ENCODE measurements around the gene KLK2. TPM values are rescaled to one million over a fixed set of nuclear protein-coding genes. Genes with fewer than 3 reads are reported as not detected.

KLK2 gene
- polyA plus RNA-seq, 1 donor (not counting 4 experiments of a cell fraction or from before 2014, with no cell fraction given), result 0.07 TPM

DNA sequence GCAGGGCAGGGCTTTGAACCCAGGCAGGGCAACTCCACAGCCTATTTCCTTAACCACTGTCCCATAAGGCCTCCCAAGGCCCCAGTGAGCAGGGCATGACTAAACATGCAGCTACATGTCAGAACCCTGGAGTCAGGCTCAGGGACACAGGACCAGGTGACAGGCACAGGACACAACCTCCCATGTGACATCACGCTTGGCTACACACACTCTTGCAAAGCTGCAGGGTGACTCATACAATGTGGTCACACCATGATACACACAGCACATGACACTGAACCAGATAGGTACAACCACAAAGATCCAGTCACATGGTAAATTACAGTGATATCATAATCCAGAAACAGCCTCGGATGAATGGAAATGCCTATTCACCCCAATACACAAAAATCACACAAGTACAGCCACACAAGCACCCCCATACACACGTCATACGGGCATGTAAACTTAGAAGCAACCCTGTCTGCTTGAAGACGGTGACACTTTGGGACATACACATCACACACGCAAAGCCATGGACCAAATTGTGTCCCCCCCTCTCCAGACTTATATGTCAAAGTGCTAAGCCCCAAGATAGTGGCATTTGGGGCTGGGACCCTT, 23.5 kb downstream of the KLK2 start:
- H3K4me2 ChIP-seq (ENCODE audit: control insufficient read depth, extremely low read depth, insufficient read depth, low read depth, low read length), result no peak overlapping the region
- H3K9ac ChIP-seq (ENCODE audit: control insufficient read depth, extremely low read depth, insufficient read depth, low read length), result no peak overlapping the region
- no peaks in the 10 kb centered on the region for H3K27me3 ChIP-seq (ENCODE audit: control insufficient read depth, extremely low read depth, insufficient read depth, low read length)
- H3K4me3 ChIP-seq (ENCODE audit: control insufficient read depth in 2 of 3, extremely low read depth in 1 of 3, insufficient read depth in 2 of 3, low read depth in 1 of 3, low read length in 3 of 3), result no peak overlapping the region
- dilution Hi-C loops (cut with MboI; ENCODE audit: extremely low pct_ligation_motif_present, low sequenced_read_pairs), result no loop called here
- H3K9me1 ChIP-seq (ENCODE audit: control insufficient read depth, extremely low read depth, insufficient read depth, low read length), result no peaks in the 10 kb centered on the region
- H3K79me2 ChIP-seq (ENCODE audit: control insufficient read depth, insufficient read depth, low read length), result no peaks in the 10 kb centered on the region
- H2AFZ ChIP-seq (ENCODE audit: control insufficient read depth, low read length), result no peak overlapping the region
- no peaks in the 10 kb centered on the region for H3K36me3 ChIP-seq (ENCODE audit: control insufficient read depth in 2 of 2, extremely low read depth in 1 of 2, insufficient read depth in 2 of 2, low read length in 2 of 2)
- TF ChIP-seq EZH2 (IDR thresholded peaks at IDR 0.05; ENCODE audit: low read length), result no peak
- peaks cover 9% of the 10 kb centered on the region for H3K4me1 ChIP-seq (ENCODE audit: control insufficient read depth, extremely low read depth, insufficient read depth, low read length)
- H3K27ac ChIP-seq (ENCODE audit: control insufficient read depth, insufficient read depth, low read length), result no peak overlapping the region
- DNase-seq (ENCODE audit: low read depth, low spot score) (peak; percentile 97), FAIRE-seq (peak; percentile 84)
- H3K9me3 ChIP-seq (ENCODE audit: control insufficient read depth, low read depth, low read length), result no peaks in the 10 kb centered on the region
- H4K20me1 ChIP-seq (ENCODE audit: control insufficient read depth, extremely low read depth, insufficient read depth, low read length), result no peaks in the 10 kb centered on the region

DNA sequence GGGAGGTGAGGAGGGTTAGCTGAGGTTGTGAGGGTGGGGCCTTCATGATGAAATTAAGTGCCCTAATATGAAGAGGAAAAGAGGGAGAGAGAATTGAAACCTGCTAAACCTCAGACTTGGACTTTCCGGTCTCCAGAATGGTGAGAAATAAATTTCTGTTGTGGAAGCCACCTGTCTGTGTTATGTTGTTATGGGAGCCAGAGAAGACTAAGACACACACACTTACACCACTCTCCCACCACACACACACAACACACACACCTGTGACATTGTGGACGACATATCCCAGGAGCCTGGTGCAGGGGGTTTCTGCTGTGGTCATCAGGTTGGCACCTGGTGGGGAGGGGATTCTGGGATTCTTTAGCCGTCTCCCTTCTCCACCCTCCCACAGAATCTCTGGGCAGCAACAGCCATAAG, 24.0 kb downstream of the KLK2 start:
- no peaks in the 10 kb centered on the region for H3K79me2 ChIP-seq (ENCODE audit: control insufficient read depth, insufficient read depth, low read length)
- no peak overlapping the region for H3K4me3 ChIP-seq (ENCODE audit: control insufficient read depth in 2 of 3, extremely low read depth in 1 of 3, insufficient read depth in 2 of 3, low read depth in 1 of 3, low read length in 3 of 3)
- no peak overlapping the region for H3K27ac ChIP-seq (ENCODE audit: control insufficient read depth, insufficient read depth, low read length)
- FAIRE-seq (no peak), DNase-seq (ENCODE audit: low read depth, low spot score) (no peak)
- dilution Hi-C loops (cut with MboI; ENCODE audit: extremely low pct_ligation_motif_present, low sequenced_read_pairs), result no loop called here
- H3K4me2 ChIP-seq (ENCODE audit: control insufficient read depth, extremely low read depth, insufficient read depth, low read depth, low read length), result no peak overlapping the region
- no peaks in the 10 kb centered on the region for H3K9me3 ChIP-seq (ENCODE audit: control insufficient read depth, low read depth, low read length)
- no peak overlapping the region for H2AFZ ChIP-seq (ENCODE audit: control insufficient read depth, low read length)
- no peak overlapping the region for H3K9ac ChIP-seq (ENCODE audit: control insufficient read depth, extremely low read depth, insufficient read depth, low read length)
- H3K27me3 ChIP-seq (ENCODE audit: control insufficient read depth, extremely low read depth, insufficient read depth, low read length), result no peaks in the 10 kb centered on the region
- H3K9me1 ChIP-seq (ENCODE audit: control insufficient read depth, extremely low read depth, insufficient read depth, low read length), result no peaks in the 10 kb centered on the region
- H4K20me1 ChIP-seq (ENCODE audit: control insufficient read depth, extremely low read depth, insufficient read depth, low read length), result no peaks in the 10 kb centered on the region
- H3K4me1 ChIP-seq (ENCODE audit: control insufficient read depth, extremely low read depth, insufficient read depth, low read length), result peaks cover 9% of the 10 kb centered on the region
- H3K36me3 ChIP-seq (ENCODE audit: control insufficient read depth in 2 of 2, extremely low read depth in 1 of 2, insufficient read depth in 2 of 2, low read length in 2 of 2), result no peaks in the 10 kb centered on the region
- TF ChIP-seq EZH2 (IDR thresholded peaks at IDR 0.05; ENCODE audit: low read length), result no peak
- TF ChIP-seq, protein P1, sequence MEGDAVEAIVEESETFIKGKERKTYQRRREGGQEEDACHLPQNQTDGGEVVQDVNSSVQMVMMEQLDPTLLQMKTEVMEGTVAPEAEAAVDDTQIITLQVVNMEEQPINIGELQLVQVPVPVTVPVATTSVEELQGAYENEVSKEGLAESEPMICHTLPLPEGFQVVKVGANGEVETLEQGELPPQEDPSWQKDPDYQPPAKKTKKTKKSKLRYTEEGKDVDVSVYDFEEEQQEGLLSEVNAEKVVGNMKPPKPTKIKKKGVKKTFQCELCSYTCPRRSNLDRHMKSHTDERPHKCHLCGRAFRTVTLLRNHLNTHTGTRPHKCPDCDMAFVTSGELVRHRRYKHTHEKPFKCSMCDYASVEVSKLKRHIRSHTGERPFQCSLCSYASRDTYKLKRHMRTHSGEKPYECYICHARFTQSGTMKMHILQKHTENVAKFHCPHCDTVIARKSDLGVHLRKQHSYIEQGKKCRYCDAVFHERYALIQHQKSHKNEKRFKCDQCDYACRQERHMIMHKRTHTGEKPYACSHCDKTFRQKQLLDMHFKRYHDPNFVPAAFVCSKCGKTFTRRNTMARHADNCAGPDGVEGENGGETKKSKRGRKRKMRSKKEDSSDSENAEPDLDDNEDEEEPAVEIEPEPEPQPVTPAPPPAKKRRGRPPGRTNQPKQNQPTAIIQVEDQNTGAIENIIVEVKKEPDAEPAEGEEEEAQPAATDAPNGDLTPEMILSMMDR (optimal IDR thresholded peaks at IDR 0.05 in 1 of 3, IDR thresholded peaks at IDR 0.05 in 1 of 3, conservative IDR thresholded peaks at IDR 0.05 in 1 of 3; ENCODE audit: extremely low read depth in 1 of 3, insufficient read depth in 2 of 3, low read length in 3 of 3), result no peak

GRCh38 chr19:50897612-50898011, 24.4 kb downstream of the KLK2 start:
- H3K4me3 ChIP-seq (ENCODE audit: control insufficient read depth in 2 of 3, extremely low read depth in 1 of 3, insufficient read depth in 2 of 3, low read depth in 1 of 3, low read length in 3 of 3), result no peak overlapping the region
- H4K20me1 ChIP-seq (ENCODE audit: control insufficient read depth, extremely low read depth, insufficient read depth, low read length), result no peaks in the 10 kb centered on the region
- H3K79me2 ChIP-seq (ENCODE audit: control insufficient read depth, insufficient read depth, low read length), result no peaks in the 10 kb centered on the region
- H3K9me3 ChIP-seq (ENCODE audit: control insufficient read depth, low read depth, low read length), result no peaks in the 10 kb centered on the region
- H3K4me1 ChIP-seq (ENCODE audit: control insufficient read depth, extremely low read depth, insufficient read depth, low read length), result peaks cover 9% of the 10 kb centered on the region
- H3K4me2 ChIP-seq (ENCODE audit: control insufficient read depth, extremely low read depth, insufficient read depth, low read depth, low read length), result no peak overlapping the region
- no peak for DNase-seq (ENCODE audit: low read depth, low spot score)
- H3K9ac ChIP-seq (ENCODE audit: control insufficient read depth, extremely low read depth, insufficient read depth, low read length), result no peak overlapping the region
- no peaks in the 10 kb centered on the region for H3K36me3 ChIP-seq (ENCODE audit: control insufficient read depth in 2 of 2, extremely low read depth in 1 of 2, insufficient read depth in 2 of 2, low read length in 2 of 2)
- H2AFZ ChIP-seq (ENCODE audit: control insufficient read depth, low read length), result no peak overlapping the region
- H3K9me1 ChIP-seq (ENCODE audit: control insufficient read depth, extremely low read depth, insufficient read depth, low read length), result no peaks in the 10 kb centered on the region
- TF ChIP-seq, protein P1 (optimal IDR thresholded peaks at IDR 0.05 in 1 of 3, IDR thresholded peaks at IDR 0.05 in 1 of 3, conservative IDR thresholded peaks at IDR 0.05 in 1 of 3; ENCODE audit: extremely low read depth in 1 of 3, insufficient read depth in 2 of 3, low read length in 3 of 3), result peak in 1 of 3 experiments; percentile 34
- TF ChIP-seq EZH2 (IDR thresholded peaks at IDR 0.05; ENCODE audit: low read length), result no peak
- dilution Hi-C loops (cut with MboI; ENCODE audit: extremely low pct_ligation_motif_present, low sequenced_read_pairs), result no loop called here
- FAIRE-seq, result no peak
- no peaks in the 10 kb centered on the region for H3K27me3 ChIP-seq (ENCODE audit: control insufficient read depth, extremely low read depth, insufficient read depth, low read length)
- H3K27ac ChIP-seq (ENCODE audit: control insufficient read depth, insufficient read depth, low read length), result no peak overlapping the region

Measured in keratinocyte (primary cell).